ENCODE results near the gene SPINK6.

Gene SPINK6, protein sequence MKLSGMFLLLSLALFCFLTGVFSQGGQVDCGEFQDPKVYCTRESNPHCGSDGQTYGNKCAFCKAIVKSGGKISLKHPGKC

DNA sequence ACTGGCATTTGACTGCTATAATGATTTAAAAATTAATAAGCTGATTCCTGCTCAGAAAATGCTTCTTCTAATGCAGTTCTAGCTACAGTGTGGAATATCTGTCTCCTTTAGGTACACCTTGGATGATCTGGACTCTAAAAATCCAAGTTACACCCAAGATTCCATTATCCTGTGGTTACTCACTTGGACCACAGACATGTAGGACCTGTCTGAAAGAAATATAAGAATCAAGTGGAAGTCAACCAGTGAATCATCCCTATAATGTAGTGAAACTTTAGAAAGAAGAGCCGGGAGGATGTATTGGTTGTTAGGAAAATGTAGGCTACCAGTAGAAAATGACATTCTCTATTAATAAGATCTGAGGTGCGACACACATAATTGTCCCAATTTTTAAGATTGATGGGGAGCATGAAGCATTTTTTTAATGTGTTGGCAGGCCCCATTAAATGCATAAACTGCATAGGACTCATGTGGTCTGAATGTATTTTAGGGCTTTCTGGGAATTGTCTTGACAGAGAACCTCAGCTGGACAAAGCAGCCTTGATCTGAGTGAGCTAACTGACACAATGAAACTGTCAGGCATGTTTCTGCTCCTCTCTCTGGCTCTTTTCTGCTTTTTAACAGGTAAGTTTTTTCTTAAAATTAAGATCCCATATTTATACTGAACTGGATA lies at the start of gene SPINK6:
Gene SPINK6 (plus strand): TSS at position 512 of the 673 bp plus-strand sequence. CDS start 55 bp downstream, at position 567.
- DNase-seq = no peak

DNA sequence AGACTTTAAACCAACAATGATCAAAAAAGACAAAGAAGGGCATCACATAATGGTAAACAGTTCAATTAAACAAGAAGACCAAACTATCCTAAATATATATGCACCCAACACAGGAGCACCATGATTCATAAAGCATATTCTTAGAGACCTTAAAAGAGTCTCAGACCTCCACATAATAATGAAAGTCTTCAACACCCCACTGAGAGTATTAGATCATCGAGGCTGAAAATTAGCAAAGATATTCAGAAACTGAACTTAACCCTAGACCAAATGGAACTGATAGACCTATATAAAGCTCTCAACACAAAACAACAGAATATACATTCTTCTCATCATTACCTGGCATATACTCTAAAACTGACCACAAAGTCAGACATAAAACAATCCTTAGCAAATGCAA lies 46.2 kb upstream of the SPINK6 start:
- DNase-seq = no peak

DNA sequence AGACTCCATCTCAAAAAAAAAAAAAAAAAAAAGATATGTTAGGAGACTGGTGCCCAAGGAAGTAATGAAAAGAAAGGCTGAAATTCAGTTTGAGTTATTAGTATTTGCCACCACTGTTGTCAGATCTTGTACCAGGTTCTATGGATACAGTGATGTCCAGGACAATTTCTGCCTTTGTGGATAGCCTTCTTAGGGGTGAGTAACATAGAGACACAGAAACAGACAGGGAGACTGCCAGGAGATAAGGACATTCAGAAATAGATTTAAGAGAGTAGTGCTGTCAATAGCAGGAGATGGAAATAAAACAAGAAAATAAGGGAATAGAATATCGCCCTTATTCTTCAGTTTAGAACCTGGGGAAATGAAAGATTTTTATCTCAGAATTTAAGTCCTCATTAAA lies 40.8 kb upstream of the SPINK6 start:
- DNase-seq = no peak

DNA sequence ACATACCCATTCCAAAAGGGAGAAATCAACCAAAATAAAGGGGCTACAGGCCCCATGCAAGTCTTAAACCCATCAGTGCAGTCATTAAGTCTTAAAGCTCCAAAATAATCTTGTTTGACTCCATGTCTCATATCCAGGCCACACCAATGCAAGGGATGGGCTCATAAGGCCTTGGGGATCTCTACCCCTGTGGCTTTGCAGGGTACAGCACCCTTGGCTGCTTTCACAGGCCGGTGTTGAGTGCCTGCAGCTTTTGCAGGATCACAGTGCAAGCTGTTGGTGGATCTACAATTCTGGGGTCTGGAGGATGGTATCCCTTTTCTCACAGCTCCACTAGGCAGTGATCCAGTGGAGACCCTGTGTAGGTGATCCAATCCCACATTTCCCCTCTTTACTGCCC lies 39.5 kb upstream of the SPINK6 start:
- DNase-seq = no peak

DNA sequence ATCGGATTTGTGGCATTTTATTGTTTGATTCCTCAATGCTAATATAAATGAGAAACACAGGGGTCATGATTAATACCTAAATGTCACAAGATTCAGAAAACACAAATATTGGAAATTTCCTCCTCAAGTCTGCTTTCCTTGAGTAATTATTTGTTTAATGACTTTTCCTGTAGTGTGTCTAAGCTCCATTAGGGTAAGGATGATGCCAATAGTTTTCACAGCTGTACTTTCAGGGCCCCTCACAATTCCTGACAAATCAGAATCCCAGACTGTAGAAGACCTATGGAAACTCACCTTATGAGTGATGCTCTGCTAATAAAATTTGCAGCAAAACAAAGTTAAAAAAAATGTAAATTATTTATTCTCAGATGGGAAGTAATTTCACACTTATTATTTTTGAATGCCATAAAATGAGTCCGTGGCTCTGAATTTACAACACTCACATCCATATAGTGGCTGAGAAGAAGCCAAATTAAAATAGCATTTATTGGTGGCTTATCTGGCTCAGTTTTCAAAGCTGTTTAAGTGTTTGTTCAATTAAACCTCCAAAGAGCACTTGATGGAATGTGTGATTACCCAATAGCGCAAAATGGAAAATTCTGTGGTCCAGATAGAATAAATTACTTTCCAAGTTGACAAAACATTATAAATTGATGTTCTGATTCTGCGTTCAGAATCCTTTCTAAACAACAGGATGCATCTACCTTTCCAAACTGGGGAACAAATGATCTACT lies 36.1 kb upstream of the SPINK6 start:
- no peak for DNase-seq

DNA sequence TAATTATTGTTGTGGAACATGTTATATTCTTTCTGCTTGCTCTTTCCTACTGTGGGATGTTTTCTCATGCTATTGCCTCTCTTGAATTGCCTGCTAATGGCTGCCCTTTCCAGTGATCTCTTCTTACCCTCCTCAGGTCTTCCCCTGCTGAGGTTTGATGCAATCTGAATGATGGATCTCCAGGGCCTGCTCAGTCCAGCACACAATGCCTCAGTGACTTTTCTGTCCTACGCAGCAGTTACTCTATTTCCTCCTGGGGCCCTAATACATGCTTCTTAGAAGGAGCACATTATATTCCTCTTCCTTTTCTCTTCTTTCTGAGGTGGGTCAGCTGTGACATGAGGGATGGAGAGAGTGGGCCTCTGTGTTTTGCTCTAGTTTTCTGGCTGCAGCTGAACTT lies 34.6 kb upstream of the SPINK6 start, which contains the start of gene SPINK14:
Gene SPINK14 (plus strand): TSS at position 301 of the 400 bp plus-strand sequence. CDS start 1,187 bp downstream, outside the sequence.
- no peak for DNase-seq

DNA sequence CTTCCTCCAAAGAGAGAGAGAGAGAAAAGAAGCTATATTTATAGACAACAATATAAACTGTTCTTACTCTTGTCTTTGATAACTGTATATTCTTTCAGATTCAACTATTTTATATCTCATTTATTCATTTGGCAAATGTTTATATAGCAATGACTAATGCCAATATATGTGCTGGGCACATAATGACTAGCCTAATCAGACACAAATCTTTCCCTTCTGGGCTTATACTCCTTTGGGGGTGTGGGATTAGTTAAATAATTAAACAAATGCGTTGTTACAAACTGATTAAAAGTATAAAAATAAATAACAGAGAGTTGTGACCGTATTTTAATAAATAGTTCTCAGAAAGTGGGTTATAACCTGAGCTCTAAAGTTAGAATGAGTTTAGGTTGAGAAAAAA lies 30.5 kb upstream of the SPINK6 start:
- no peak for DNase-seq

DNA sequence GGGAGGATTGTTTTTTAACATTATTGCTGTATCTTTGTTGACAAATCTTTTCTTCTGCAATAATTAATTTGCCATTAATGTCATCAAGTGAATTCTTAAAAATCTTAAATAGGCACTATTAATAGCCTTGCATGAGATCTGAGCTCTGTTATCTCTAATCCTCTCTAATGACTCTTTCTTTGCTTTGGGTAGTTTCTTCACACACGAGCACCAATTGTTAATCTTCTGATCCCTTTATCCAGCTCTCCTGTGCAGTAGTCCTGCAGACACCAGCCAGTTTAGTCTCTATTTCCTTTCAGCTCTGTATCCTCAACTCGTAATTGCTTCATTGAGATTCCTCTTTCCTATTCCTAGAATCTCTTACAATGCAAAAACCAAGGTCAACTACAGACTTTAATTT lies 26.4 kb upstream of the SPINK6 start:
- DNase-seq = no peak

DNA sequence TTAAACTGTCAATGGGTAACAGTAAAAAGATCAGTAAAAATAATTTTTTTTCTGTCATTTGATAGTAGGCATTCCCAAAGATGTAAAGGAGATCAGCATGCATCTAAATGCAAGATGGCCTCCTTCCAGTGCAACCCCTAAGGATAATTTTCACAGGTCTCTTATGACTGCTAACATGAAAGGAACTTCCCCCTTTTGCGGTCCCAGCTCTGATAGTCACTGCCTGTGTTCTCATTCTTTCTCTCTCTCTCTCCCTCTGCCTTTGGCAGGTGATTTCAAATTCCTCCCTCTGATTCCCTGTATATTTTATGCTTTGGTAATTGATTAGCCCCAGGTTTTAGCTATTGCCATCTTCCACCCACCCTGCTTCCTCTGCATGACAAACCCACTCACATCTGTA lies 25.6 kb upstream of the SPINK6 start:
- no peak for DNase-seq

DNA sequence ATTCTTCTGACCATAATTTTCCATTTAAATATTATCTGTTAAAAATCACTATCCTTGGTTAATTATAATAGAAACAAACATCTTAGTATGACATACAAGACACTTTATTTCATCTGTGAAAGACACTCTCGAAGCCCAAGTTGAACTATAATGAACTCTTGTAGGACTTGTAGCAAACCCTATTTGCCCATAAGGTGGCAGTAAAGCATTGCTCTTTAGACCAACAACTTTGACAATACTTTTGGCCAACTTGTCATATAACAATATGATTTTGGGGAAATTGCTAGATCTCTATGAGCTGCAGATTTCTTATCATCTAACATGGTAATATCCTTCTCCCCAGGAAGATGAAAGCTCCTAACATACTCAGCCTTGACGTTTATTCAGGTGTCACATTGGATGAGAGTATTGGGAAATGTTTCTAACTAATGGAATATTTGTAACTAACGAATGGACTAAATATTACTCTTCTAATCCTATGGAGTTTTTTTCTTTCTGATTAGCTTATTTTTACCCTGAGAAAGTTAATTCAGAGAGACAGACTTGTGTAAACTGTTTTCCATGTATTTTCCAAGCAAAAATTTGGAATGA lies 23.5 kb upstream of the SPINK6 start:
- no peak for DNase-seq

DNA sequence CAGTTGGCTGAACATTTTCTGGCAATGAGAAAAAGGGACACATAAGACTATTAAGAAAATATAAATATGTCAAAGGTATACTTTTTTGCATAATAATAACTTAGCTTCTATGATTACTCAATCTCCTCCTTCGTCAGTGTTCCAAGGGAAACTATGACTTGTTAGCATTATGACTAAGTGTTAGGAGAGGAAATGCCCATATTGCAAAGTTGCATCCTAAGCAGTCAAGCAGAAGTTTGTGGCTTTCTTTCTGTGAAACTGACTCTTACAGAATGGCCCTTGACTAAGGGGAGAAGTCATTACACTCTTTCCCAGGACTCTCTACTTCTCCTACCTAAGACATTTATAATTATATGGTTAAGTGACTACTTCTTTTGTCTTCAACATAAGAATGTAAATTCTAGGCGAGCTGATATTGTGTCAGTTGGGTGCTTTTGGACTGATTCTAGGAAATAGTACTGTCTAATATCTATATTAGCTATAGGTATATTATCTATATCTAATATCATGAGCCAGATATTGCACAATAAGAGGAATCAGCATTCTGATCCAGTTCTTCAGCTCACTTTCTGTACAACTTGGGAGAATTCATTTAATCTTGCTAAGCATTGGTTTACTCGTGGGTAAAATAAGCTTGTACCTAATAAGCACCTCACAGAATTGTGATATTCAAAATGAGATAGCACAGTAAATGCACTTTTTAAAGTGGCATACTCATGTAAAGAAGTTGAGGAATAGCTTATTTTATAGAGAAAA lies 16.4 kb upstream of the SPINK6 start:
- DNase-seq = no peak

DNA sequence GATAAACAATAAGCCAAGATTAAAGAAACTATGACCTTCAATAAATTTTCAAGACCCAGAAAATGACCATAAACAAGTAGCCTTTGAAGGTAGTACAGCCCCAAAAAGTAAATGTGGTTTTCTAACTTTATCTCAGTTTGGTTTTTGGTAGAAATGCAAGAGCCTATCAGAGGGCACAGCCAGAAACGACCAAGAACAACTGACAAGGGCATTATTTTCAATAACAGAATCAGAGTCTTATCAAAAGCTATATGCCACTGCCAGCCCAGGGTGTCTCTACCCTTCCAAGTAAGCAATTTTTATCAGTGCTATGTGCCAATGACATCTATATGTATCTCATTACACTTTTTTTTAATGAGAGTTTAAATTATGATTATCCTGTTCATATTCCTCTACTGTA lies 11.8 kb upstream of the SPINK6 start:
- no peak for DNase-seq

DNA sequence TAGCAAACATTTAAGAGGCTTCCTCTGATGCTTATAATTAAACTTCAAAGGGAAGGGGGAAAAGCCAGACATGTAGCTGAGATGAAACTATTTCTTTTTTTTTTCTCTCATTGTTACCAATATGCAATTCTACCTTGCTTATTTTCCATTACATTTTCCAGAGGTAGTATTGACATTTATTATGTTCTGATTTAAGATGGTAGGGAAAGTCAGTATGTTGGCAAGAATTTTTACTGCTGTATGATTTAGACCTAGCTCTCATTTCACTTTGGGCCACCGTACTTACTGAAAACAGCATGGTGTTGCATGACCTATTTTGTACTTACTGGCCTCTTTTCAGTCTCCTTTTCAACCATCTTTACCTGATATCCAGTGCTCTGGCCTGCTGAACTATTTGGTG lies 9.6 kb upstream of the SPINK6 start:
- no peak for DNase-seq

DNA sequence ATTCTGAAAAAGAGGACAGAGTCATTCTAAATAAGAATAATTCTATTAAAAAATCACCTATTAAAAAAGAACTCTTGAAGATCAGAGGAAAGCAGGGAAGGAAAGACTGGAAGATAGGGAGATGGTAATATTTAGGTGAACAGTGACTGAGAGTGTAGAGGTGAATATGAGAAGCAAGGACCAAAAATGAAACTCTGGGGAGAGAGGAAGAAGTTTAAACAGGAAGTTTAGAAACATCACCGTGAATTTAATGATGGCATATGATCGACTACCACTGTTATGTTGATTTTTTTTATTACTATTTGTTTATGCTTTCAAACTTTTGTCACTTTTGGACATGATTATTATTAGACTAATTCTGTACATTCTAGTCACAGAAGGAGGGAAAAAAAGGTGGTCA lies 1.7 kb upstream of the SPINK6 start:
- DNase-seq = no peak

DNA sequence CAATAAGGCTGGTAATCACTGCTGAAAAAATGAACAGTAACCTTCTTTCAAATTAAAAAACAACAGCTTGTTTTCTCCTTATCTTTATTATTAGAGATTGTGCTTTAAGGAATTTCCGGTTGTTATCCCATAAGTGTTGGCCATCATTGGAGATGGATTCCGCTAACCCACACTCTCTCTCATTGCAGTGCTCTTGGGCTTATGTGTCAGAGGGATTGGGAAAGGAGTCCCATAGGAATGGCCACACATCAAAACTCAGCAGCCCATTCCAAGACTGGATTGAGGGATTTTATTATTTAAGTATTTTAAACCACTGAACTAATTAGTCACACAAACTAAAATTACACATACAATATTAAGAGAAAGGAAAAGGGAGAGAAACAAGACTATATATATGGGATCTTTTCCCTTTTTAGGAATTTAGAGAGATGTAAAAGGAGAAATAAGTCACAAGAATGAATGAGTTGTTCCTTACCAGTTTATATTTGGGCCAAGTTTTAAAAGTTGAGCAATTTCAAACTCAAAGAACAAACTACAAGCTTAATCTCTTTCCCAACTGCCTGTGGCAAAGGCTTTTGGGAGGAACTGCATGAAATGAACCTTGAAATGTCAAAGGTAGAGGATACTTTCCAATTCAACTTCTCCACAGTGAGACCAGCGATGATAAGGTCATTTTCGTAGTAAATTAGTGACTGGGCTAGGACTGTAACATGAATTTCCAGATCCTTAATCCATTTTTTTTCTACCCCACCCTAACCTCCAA lies 2.4 kb downstream of the SPINK6 start:
- no peak for DNase-seq

DNA sequence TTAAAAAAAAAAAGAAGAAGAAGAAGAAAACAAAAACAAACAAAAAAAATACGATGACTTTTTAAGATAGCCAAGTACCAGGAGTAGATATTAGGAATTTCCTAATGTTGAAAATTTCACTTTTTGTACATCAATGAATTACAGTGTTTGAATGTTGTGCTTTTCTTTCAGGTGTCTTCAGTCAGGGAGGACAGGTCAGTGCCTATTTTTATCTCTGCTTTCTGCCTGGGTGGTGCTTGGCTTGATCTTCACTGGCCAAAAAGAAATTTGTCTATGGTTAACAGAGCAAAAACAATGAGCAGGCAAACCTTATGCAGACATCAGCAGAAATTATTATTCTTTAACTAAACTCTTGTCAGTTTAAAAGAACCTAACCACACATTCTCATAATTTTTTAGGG lies 3.0 kb downstream of the SPINK6 start:
- no peak for DNase-seq

DNA sequence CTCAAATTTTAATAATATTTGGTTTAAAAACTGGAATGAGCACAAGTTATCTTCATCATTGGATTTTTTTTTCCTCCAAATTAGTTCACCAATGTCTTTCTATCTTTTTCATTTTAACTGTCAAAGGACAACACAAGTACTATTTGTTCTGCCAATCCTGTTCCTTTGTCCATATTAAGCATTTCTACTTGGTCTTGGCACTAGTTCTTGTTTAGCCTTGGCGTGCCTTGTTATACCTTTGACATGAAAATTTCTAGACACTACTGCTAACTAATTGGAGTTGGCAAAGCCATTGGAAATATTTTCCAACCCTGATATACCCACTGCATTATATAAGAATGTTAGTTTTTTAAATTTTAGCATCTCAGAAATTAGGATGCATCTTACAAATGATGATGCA lies 3.8 kb downstream of the SPINK6 start:
- DNase-seq = no peak

DNA sequence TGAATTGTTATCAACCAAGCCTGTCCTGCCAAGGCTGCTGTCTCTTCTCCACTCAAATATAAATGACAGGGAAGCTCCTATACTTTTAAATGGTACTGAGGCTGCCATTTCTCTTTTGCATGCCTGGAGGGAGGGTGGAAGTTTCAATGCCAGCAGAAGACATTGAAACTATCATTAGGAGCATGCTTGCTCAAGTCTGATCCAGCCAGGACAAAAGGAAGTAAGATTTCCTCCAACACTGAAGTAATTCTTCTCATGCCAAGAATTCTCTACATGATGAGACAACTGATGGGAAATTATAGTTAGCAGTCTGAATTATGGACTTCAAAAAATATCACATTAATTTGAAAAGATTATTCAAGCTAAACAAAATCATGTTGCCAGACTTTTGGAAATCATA lies 5.4 kb downstream of the SPINK6 start:
- no peak for DNase-seq

DNA sequence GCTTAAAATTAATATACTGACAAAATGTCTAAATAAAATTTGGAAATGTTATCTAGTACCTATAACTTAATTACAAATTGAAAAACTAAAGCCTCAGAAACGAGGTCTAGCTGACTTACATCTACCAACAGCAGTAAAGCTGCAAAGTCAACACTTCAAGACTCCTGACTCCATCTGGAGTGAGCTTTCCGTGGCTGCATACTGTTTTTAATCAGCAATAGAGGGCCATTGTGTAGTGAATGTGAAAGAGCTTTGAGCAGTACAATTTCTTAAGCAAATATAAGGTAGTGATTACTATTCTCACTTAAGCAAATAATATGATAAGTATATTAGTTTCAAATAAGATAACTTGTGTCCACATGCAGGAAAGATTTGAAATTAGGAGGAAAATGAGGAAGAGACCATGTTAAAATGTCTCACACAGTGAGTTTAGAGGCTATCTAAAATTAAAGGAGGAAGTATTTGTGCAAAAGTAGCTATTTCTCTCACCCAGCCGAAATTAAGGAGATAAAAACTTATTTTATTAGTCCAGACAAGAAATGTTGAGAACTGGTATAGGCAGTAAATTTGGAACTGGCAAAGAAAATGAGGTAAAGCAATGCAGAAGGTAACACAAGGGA lies 6.4 kb downstream of the SPINK6 start:
- no peak for DNase-seq

DNA sequence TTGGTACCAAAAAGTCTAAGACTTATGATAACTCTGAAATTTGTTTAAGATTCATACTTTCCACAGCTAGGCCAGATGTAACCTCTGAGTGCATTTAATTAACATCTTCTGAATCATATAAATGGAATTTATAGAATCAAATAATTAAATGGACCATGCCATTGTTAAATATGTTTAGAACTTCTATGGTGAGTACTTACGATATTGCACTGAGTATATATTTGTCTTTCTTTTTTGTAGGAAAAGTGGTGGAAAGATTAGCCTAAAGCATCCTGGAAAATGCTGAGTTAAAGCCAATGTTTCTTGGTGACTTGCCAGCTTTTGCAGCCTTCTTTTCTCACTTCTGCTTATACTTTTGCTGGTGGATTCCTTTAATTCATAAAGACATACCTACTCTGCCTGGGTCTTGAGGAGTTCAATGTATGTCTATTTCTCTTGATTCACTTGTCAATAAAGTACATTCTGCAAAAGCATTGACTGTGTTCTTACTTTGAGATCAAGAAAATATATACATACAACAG lies 11.9 kb downstream of the SPINK6 start:
- no peak for DNase-seq

DNA sequence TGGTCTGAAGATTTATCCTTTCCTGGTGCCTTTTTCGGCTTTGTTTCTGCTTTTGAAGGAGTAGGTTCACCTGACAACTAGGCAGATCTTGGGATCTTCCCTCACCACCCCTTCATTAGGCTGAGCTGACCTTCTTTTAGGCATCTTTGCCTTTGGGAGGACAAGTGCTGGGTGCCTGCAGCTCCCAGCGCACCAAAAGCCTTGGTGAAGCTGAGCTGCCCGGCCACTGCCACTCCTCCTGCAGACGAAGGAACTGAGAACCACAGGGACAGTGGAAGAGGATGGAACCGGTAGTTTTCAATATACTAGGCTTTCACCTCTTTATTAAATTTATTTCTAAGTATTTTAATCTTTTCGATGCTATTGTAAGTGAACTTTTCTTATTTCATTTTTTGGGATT lies 18.7 kb downstream of the SPINK6 start:
- no peak for DNase-seq
